ENCODE data around the gene ERBB2.

The ERBB2 gene

DNA sequence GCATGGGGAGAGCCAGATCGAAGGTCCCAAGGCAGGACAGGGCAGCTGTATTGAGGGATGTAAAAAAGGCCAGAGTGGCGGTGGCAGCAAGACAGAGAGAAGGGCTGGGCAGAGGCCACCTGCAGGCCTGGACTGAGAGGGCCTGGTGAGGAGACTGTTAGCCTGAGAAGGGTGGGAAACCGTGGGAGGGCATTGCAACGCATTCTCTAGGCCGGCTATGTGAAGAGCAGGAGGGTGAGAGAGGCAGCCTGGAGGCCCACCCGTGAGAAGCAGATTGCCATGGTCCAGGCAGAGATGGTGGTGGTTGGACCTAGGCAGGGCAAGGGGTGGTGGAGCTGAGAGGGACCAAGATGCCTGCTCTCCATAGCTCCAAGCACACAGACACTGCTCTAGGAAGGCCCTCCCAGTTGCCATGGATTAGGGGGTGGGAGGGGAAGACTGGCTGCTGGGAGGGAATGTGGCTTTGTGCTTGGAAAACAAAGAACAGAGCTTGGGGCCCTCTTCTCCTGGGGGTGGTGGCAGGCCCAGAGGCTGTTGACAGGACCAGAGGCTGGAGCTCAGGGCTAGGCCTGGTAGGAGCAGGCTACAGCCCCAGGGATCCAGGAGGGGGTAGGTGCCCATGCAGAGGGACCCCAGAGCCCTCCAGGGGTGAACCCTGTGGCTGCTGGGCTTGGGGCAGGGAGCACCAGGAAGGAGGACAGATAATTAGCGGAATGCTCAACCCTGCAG is 47.1 kb upstream of the ERBB2 start:
- no peaks in the 10 kb centered on the region for H3K4me1 ChIP-seq (ENCODE audit: insufficient read depth, low read length, poor library complexity, severe bottlenecking)
- peaks cover 5% of the 10 kb centered on the region; the same call in 1 of the 2 replicates for H3K36me3 ChIP-seq (ENCODE audit: insufficient read depth, low read length)
- H3K4me2 ChIP-seq (ENCODE audit: low read depth, low read length, poor library complexity, severe bottlenecking): no peak overlapping the region
- H3K4me3 ChIP-seq (ENCODE audit: low read length, poor library complexity, severe bottlenecking): no peak overlapping the region
- no peaks in the 10 kb centered on the region for H3F3A ChIP-seq (ENCODE audit: low read depth)
- no peaks in the 10 kb centered on the region for H3K9me2 ChIP-seq (replicated peaks; ENCODE audit: low read depth, low read length)
- no peaks in the 10 kb centered on the region for H3K9me3 ChIP-seq (ENCODE audit: insufficient read depth, low read depth, low read length)
- no peak for TF ChIP-seq CTCF (conservative IDR thresholded peaks at IDR 0.05; ENCODE audit: low read length)
- TF ChIP-seq EZH2phosphoT487 (IDR thresholded peaks at IDR 0.05; ENCODE audit: borderline replicate concordance): no peak
- no peak overlapping the region for H3K9ac ChIP-seq (ENCODE audit: low read depth, low read length, poor library complexity, severe bottlenecking)
- H2AFZ ChIP-seq (ENCODE audit: low read length): no peak overlapping the region
- no peaks in the 10 kb centered on the region for H3K27me3 ChIP-seq (ENCODE audit: insufficient read depth, low read length, poor library complexity, severe bottlenecking)
- H4K20me1 ChIP-seq (ENCODE audit: insufficient read depth, low read length, poor library complexity, severe bottlenecking): no peaks in the 10 kb centered on the region
- peaks cover 5% of the 10 kb centered on the region; the same call in 1 of the 2 replicates for H3K79me2 ChIP-seq (ENCODE audit: insufficient read depth, low read length)

DNA sequence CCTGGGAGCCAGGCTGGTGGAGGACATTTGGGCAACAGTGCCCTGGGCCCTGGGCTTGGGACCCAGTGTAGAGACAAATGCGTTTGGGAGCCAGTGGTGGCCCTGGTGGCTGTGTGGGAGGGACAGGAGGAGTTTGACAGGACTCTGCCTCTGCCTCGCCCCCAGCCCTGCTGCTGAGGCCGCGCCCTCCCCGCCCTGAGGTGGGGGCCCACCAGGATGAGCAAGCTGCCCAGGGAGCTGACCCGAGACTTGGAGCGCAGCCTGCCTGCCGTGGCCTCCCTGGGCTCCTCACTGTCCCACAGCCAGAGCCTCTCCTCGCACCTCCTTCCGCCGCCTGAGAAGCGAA is 46.6 kb upstream of the ERBB2 start:
- Histone ChIP-seq H3F3A (ENCODE audit: low read depth) (no peaks in the 10 kb centered on the region), H3K79me2 (ENCODE audit: insufficient read depth, low read length) (0 out of 2 replicates have a peak, but pooled peaks cover 4% of the 10 kb centered on the region), H3K4me2 (ENCODE audit: low read depth, low read length, poor library complexity, severe bottlenecking) (no peak overlapping the region), H3K4me3 (ENCODE audit: low read length, poor library complexity, severe bottlenecking) (no peak overlapping the region), H4K20me1 (ENCODE audit: insufficient read depth, low read length, poor library complexity, severe bottlenecking) (no peaks in the 10 kb centered on the region), H3K9ac (ENCODE audit: low read depth, low read length, poor library complexity, severe bottlenecking) (no peak overlapping the region), H3K9me2 (replicated peaks; ENCODE audit: low read depth, low read length) (no peaks in the 10 kb centered on the region), H3K36me3 (ENCODE audit: insufficient read depth, low read length) (peaks cover 10% of the 10 kb centered on the region; the same call in 1 of the 2 replicates), H3K4me1 (ENCODE audit: insufficient read depth, low read length, poor library complexity, severe bottlenecking) (no peaks in the 10 kb centered on the region), H2AFZ (ENCODE audit: low read length) (no peak overlapping the region), H3K27me3 (ENCODE audit: insufficient read depth, low read length, poor library complexity, severe bottlenecking) (no peaks in the 10 kb centered on the region), H3K9me3 (ENCODE audit: insufficient read depth, low read depth, low read length) (no peaks in the 10 kb centered on the region)
- TF ChIP-seq EZH2phosphoT487 (IDR thresholded peaks at IDR 0.05; ENCODE audit: borderline replicate concordance) (no peak), CTCF (conservative IDR thresholded peaks at IDR 0.05; ENCODE audit: low read length) (no peak)

DNA sequence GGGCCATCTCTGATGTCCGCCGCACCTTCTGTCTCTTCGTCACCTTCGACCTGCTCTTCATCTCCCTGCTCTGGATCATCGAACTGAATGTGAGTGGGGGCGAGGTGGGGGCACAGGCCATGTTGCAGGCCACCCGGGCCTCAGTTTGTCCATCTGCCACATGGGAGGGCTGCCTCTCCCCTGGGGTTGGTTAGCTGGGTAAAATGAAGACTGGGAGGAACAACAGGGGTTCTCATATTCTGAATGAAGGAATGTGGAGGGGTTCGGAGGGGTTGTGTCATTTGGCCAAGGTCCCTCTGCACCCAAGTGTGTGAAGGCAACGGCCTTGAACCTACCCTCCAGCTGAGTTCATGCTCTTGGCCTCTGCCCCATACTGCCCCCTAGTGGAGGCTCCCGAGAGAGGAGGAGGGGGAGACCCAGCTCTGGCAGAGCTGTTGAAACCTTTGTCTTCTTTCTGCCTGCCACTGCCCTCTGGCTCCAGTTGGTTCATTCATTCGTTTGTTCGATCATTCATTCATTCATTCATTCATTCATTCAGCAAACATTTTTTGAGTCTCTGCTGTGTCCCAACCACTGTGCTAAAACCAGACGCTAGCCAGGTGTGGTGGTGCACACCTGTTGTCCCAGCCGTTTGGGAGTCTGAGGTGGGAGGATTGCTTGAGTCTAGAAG is 46.1 kb upstream of the ERBB2 start:
- TF ChIP-seq EZH2phosphoT487 (IDR thresholded peaks at IDR 0.05; ENCODE audit: borderline replicate concordance) (no peak), CTCF (conservative IDR thresholded peaks at IDR 0.05; ENCODE audit: low read length) (peak; percentile 91)
- Histone ChIP-seq H3K9me2 (replicated peaks; ENCODE audit: low read depth, low read length) (no peaks in the 10 kb centered on the region), H3F3A (ENCODE audit: low read depth) (no peaks in the 10 kb centered on the region), H3K4me2 (ENCODE audit: low read depth, low read length, poor library complexity, severe bottlenecking) (no peak overlapping the region), H4K20me1 (ENCODE audit: insufficient read depth, low read length, poor library complexity, severe bottlenecking) (no peaks in the 10 kb centered on the region), H3K79me2 (ENCODE audit: insufficient read depth, low read length) (no peaks in the 10 kb centered on the region), H3K9ac (ENCODE audit: low read depth, low read length, poor library complexity, severe bottlenecking) (no peak overlapping the region), H2AFZ (ENCODE audit: low read length) (no peak overlapping the region), H3K9me3 (ENCODE audit: insufficient read depth, low read depth, low read length) (no peaks in the 10 kb centered on the region), H3K36me3 (ENCODE audit: insufficient read depth, low read length) (peaks cover 15% of the 10 kb centered on the region; the same call in 1 of the 2 replicates), H3K4me3 (ENCODE audit: low read length, poor library complexity, severe bottlenecking) (no peak overlapping the region), H3K4me1 (ENCODE audit: insufficient read depth, low read length, poor library complexity, severe bottlenecking) (no peaks in the 10 kb centered on the region), H3K27me3 (ENCODE audit: insufficient read depth, low read length, poor library complexity, severe bottlenecking) (no peaks in the 10 kb centered on the region)
